Peyer's patch (tissue), 4 donors: Measurements from ENCODE around the gene CCDC197.

Source experiments
- POLR2A ChIP-seq, 2 donors: fragments of 450-650 bp; IDR thresholded peaks; one replicate each; pipeline ENCODE4 v1.5.1; 2017; ENCODE audit warnings: antibody characterized with exemption in 2 of 2, mild to moderate bottlenecking in 2 of 2, moderate library complexity in 2 of 2
- TF ChIP-seq, protein P1 (sequence below), 6 experiments: fragments of 450-650 bp in 4 of 6; fragments of 200-600 bp in 2 of 6; sonication (generic) in 1 of 6; IDR thresholded peaks; one replicate each; pipeline ENCODE4 v1.5.1; 2017 to 2019; ENCODE audit warnings: antibody characterized with exemption in 6 of 6, mild to moderate bottlenecking in 3 of 6, moderate library complexity in 1 of 6

DNA sequence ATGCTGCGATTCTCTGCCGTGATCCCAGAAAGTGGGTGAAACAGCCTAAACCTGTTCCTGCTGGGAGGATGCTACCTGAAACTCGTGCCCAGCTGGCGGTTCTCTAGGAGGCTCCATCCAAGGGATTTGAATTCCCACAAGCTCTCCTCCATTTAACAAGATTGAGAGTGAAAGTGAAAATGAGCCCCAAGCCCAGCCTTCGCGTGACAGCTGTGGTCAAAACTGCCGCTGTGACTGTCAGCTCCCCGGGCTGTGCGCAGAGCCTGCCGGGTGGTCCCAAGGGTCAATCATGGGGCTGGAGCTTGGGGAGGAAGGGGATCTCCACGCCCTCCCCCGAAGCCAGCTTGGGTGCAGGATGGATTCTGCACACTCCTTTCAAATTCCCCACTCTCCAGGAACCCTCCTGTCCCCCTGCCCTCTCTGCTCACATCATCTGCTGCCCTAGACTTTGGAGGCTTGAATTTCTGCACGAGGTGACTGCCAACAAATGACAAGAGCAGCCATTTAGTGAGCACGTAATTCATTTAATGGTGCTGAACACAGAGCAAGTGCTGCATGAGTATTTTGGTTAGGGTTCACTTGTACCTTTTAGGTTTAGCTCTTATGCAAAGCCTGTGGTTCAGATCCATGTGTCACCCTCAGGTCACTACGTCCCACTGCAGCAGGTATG lies 26.0 kb upstream of the CCDC197 start:
- TF ChIP-seq, protein P1, sequence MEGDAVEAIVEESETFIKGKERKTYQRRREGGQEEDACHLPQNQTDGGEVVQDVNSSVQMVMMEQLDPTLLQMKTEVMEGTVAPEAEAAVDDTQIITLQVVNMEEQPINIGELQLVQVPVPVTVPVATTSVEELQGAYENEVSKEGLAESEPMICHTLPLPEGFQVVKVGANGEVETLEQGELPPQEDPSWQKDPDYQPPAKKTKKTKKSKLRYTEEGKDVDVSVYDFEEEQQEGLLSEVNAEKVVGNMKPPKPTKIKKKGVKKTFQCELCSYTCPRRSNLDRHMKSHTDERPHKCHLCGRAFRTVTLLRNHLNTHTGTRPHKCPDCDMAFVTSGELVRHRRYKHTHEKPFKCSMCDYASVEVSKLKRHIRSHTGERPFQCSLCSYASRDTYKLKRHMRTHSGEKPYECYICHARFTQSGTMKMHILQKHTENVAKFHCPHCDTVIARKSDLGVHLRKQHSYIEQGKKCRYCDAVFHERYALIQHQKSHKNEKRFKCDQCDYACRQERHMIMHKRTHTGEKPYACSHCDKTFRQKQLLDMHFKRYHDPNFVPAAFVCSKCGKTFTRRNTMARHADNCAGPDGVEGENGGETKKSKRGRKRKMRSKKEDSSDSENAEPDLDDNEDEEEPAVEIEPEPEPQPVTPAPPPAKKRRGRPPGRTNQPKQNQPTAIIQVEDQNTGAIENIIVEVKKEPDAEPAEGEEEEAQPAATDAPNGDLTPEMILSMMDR (IDR thresholded peaks at IDR 0.05) = no peak
- no peak for TF ChIP-seq POLR2A (IDR thresholded peaks at IDR 0.05)
